H9 (cell line): ENCODE measurements around the gene CIB4. TPM values are rescaled to one million over a fixed set of nuclear protein-coding genes. Genes with fewer than 3 reads are reported as not detected.

Experiments
- DNase-seq: peaks from one replicate; pipeline ENCODE4 v3.0.0-alpha.2; 2017
- H2AFZ ChIP-seq: one replicate; pipeline ENCODE4 v1.6.1; 2013; ENCODE audit warnings: mild to moderate bottlenecking, low read length, control low read depth, moderate library complexity
- H2AK5ac ChIP-seq: 2 replicates; pipeline ENCODE4 v1.6.1; 2013; ENCODE audit warnings: low read length, control low read depth, mixed read lengths; ENCODE audit not compliant: insufficient read length
- H2BK120ac ChIP-seq: one replicate; pipeline ENCODE4 v1.6.1; 2013; ENCODE audit warnings: low read depth, mild to moderate bottlenecking, low read length, control low read depth, inconsistent platforms; ENCODE audit not compliant: poor library complexity, severe bottlenecking
- H2BK12ac ChIP-seq: 2 replicates; pipeline ENCODE4 v1.6.1; 2013; ENCODE audit warnings: low read length, control low read depth, mixed read lengths, low read depth; ENCODE audit not compliant: insufficient read length
- H2BK15ac ChIP-seq: 2 replicates; pipeline ENCODE4 v1.6.1; 2013; ENCODE audit warnings: low read depth, low read length, control low read depth
- H2BK20ac ChIP-seq: one replicate; pipeline ENCODE4 v1.6.1; 2013; ENCODE audit warnings: low read depth, mild to moderate bottlenecking, low read length, control low read depth, inconsistent platforms; ENCODE audit not compliant: poor library complexity, severe bottlenecking
- H2BK5ac ChIP-seq: 2 replicates; pipeline ENCODE4 v1.6.1; 2013; ENCODE audit warnings: low read length, control low read depth, mixed read lengths; ENCODE audit not compliant: insufficient read length
- H3K14ac ChIP-seq: 2 replicates; pipeline ENCODE4 v1.6.1; 2013; ENCODE audit warnings: low read length, control low read depth; ENCODE audit not compliant: insufficient read depth
- H3K18ac ChIP-seq: 2 replicates; pipeline ENCODE4 v1.6.1; 2013; ENCODE audit warnings: low read depth, mild to moderate bottlenecking, mixed read lengths, low read length, control low read depth; ENCODE audit not compliant: insufficient read length
- H3K23ac ChIP-seq: 2 replicates; pipeline ENCODE4 v1.6.1; 2013; ENCODE audit warnings: low read length, control low read depth, mixed read lengths, low read depth; ENCODE audit not compliant: insufficient read length
- H3K23me2 ChIP-seq: 2 replicates; pipeline ENCODE4 v1.6.1; 2013; ENCODE audit warnings: low read depth, mild to moderate bottlenecking, mixed read lengths, low read length, control low read depth; ENCODE audit not compliant: insufficient read length, poor library complexity, severe bottlenecking
- H3K27ac ChIP-seq: 2 replicates; pipeline ENCODE4 v1.5.1; 2013; ENCODE audit warnings: low read length, control low read depth, mixed read lengths, low read depth; ENCODE audit not compliant: insufficient read length
- H3K27me3 ChIP-seq: 2 replicates; pipeline ENCODE4 v1.6.1; 2013; ENCODE audit warnings: low read length, control low read depth, inconsistent platforms; ENCODE audit not compliant: insufficient read depth
- H3K4ac ChIP-seq: 2 replicates; pipeline ENCODE4 v1.6.1; 2013; ENCODE audit warnings: low read depth, mild to moderate bottlenecking, control low read depth, inconsistent platforms, low read length, moderate library complexity
- H3K4me1 ChIP-seq: 2 replicates; pipeline ENCODE4 v1.6.1; 2013; ENCODE audit warnings: low read length, control low read depth, inconsistent platforms; ENCODE audit not compliant: insufficient read depth
- H3K4me2 ChIP-seq: 2 replicates; pipeline ENCODE4 v1.6.1; 2013; ENCODE audit warnings: low read length, control low read depth, mixed read lengths; ENCODE audit not compliant: insufficient read length, insufficient read depth
- H3K56ac ChIP-seq: 2 replicates; pipeline ENCODE4 v1.6.1; 2013; ENCODE audit warnings: low read depth, mild to moderate bottlenecking, mixed read lengths, low read length, control low read depth; ENCODE audit not compliant: insufficient read length
- H3K79me1 ChIP-seq: 2 replicates; pipeline ENCODE4 v1.6.1; 2013; ENCODE audit warnings: low read depth, mild to moderate bottlenecking, moderate library complexity, low read length, control low read depth, inconsistent platforms; ENCODE audit not compliant: insufficient read depth, poor library complexity, severe bottlenecking
- H3K79me2 ChIP-seq: 2 replicates; pipeline ENCODE4 v1.6.1; 2013; ENCODE audit warnings: low read length, control low read depth, inconsistent platforms; ENCODE audit not compliant: insufficient read depth
- H3K9ac ChIP-seq: 2 replicates; pipeline ENCODE4 v1.6.1; 2013; ENCODE audit warnings: low read length, control low read depth, mixed read lengths; ENCODE audit not compliant: insufficient read length; ENCODE audit errors: extremely low read depth
- H3K9me3 ChIP-seq: one replicate; pipeline ENCODE4 v1.6.1; 2013; ENCODE audit warnings: low read depth, low read length, inconsistent platforms; ENCODE audit not compliant: control insufficient read depth
- H3T11ph ChIP-seq: one replicate; pipeline ENCODE4 v1.6.1; 2013; ENCODE audit warnings: mild to moderate bottlenecking, low read length, control low read depth, inconsistent platforms
- H4K20me1 ChIP-seq: one replicate; pipeline ENCODE4 v1.6.1; 2013; ENCODE audit not compliant: control insufficient read depth, insufficient read length, insufficient read depth
- H4K5ac ChIP-seq: 2 replicates; pipeline ENCODE4 v1.6.1; 2013; ENCODE audit warnings: low read depth, mild to moderate bottlenecking, mixed read lengths, low read length, control low read depth; ENCODE audit not compliant: insufficient read length
- H4K8ac ChIP-seq: replicated peaks from 2 replicates; pipeline ENCODE4 v1.6.1; 2013; ENCODE audit warnings: low read length, control low read depth, mixed read lengths, low read depth; ENCODE audit not compliant: insufficient read length
- H4K91ac ChIP-seq: 2 replicates; pipeline ENCODE4 v1.6.1; 2013; ENCODE audit warnings: low read depth, mild to moderate bottlenecking, moderate library complexity, mixed read lengths, low read length, control low read depth; ENCODE audit not compliant: insufficient read length
- H3K27ac Mint-ChIP-seq, 3 experiments: 2 replicates in 2 of 3; 3 replicates in 1 of 3; pipeline ENCODE4 v1.8.0; 2020 to 2021; ENCODE audit warnings: mixed read lengths in 3 of 3, mild to moderate bottlenecking in 1 of 3, moderate library complexity in 1 of 3
- H3K27me3 Mint-ChIP-seq: 2 replicates; pipeline ENCODE4 v1.8.0; 2021; ENCODE audit warnings: low read depth, mild to moderate bottlenecking, moderate library complexity, mixed read lengths
- H3K36me3 Mint-ChIP-seq, 3 experiments: 2 replicates in 2 of 3; 3 replicates in 1 of 3; pipeline ENCODE4 v1.8.0; 2020 to 2021; ENCODE audit warnings: low read depth in 3 of 3, mixed read lengths in 3 of 3; ENCODE audit not compliant: insufficient read depth in 1 of 3
- H3K4me1 Mint-ChIP-seq, 2 experiments: 2 replicates each; pipeline ENCODE4 v1.8.0; 2020; ENCODE audit warnings: mixed read lengths in 2 of 2
- H3K4me3 Mint-ChIP-seq, 2 experiments: 2 replicates in 1 of 2; 3 replicates in 1 of 2; pipeline ENCODE4 v1.8.0; 2020 to 2021; ENCODE audit warnings: mild to moderate bottlenecking in 2 of 2, mixed read lengths in 2 of 2, moderate library complexity in 1 of 2
- H3K9me3 Mint-ChIP-seq, 2 experiments: 2 replicates in 1 of 2; 3 replicates in 1 of 2; pipeline ENCODE4 v1.8.0; 2020; ENCODE audit warnings: mild to moderate bottlenecking in 2 of 2, mixed read lengths in 2 of 2, moderate library complexity in 1 of 2
- CTCF ChIP-seq: fragments of 200-600 bp; sonication (generic); conservative IDR thresholded peaks from 3 replicates; pipeline ENCODE4 v1.8.0; 2021; ENCODE audit warnings: antibody characterized with exemption, mild to moderate bottlenecking
- WGBS: extraction: QIAGEN DNeasy Blood & Tissue Kit; methylation state at CpG from one replicate; pipeline ENCODE4 v1.1.7; 2013; ENCODE audit warnings: missing lambda C conversion rate, low lambda C conversion rate, mixed read lengths; ENCODE audit not compliant: insufficient read length; ENCODE audit errors: extremely low coverage; 5-methylcytosine and 5-hydroxymethylcytosine counted together
- total RNA-seq: library from RNA; stranded (reverse); gene quantifications from 2 replicates; pipeline ENCODE4 v1.2.1, GENCODE V29; 2021

Gene CIB4
- total RNA-seq, 1 experiment from 2014 or later = not detected

- H3K23ac ChIP-seq = no peak overlapping the region
- H3K79me2 ChIP-seq = no peaks in the 10 kb centered on the region
- H4K91ac ChIP-seq = no peak overlapping the region
- no peak overlapping the region for H3K56ac ChIP-seq
- H3K18ac ChIP-seq = no peak overlapping the region
- H3K9ac ChIP-seq = no peak overlapping the region
- H3K27me3 ChIP-seq = no peaks in the 10 kb centered on the region
- peaks cover 24% of the 10 kb centered on the region for H3K27me3 Mint-ChIP-seq
- peaks cover 0 to 1% (median 0%) of the 10 kb centered on the region in 3 experiments; a peak in 2 of 7 replicates for H3K36me3 Mint-ChIP-seq
- H2BK15ac ChIP-seq = no peak overlapping the region
- H2BK5ac ChIP-seq = no peak overlapping the region
- H3K27ac Mint-ChIP-seq = no peak overlapping the region; a peak in 1 of 7 replicates
- peaks cover 3% of the 10 kb centered on the region; the same call in 1 of the 2 replicates for H3K4me1 ChIP-seq
- H2BK120ac ChIP-seq = no peak overlapping the region
- H3K79me1 ChIP-seq = no peaks in the 10 kb centered on the region
- no peak overlapping the region for H2AFZ ChIP-seq
- no peaks in the 10 kb centered on the region for H4K20me1 ChIP-seq
- peaks cover under 1 to 3% of the 10 kb centered on the region in 2 experiments; a peak in 2 of 5 replicates for H3K9me3 Mint-ChIP-seq
- H3K4me3 Mint-ChIP-seq = no peak overlapping the region
- no peaks in the 10 kb centered on the region for H3K23me2 ChIP-seq
- H3T11ph ChIP-seq = no peak overlapping the region
- no peaks in the 10 kb centered on the region for H3K9me3 ChIP-seq
- no peak for TF ChIP-seq CTCF
- peaks cover 19 to 29% of the 10 kb centered on the region in 2 experiments for H3K4me1 Mint-ChIP-seq
- no peak overlapping the region for H3K14ac ChIP-seq
- no peak overlapping the region for H4K8ac ChIP-seq
- no peak overlapping the region for H4K5ac ChIP-seq
- no CpG with 5 or more reads among the region's 3 CpGs for WGBS
- no peak overlapping the region for H3K4ac ChIP-seq
- H3K27ac ChIP-seq = no peak overlapping the region
- H2BK12ac ChIP-seq = no peak overlapping the region
- no peak overlapping the region for H3K4me2 ChIP-seq
- no peak overlapping the region for H2BK20ac ChIP-seq
- DNase-seq = no peak
- H2AK5ac ChIP-seq = no peak overlapping the region
Measured at GRCh38 chr2:26654061-26654340, 12.8 kb upstream of the CIB4 start.
